IMR-90 (cell line): ENCODE results near the gene MYO1C. TPM values are rescaled to one million over a fixed set of nuclear protein-coding genes. Genes with fewer than 3 reads are reported as not detected.

Experiments used
- polyA plus RNA-seq, 3 experiments: library from polyadenylated mRNA; depleted of rRNA; stranded (reverse); fragments of >200 nt; gene quantifications; 2 replicates each; pipeline ENCODE4 v1.2.3, GENCODE V29; 2012; ENCODE audit warnings: low replicate concordance in 1 of 3
- total RNA-seq: library from RNA; depleted of rRNA; stranded (reverse); fragments of >200 nt; gene quantifications from 2 replicates; pipeline ENCODE4 v1.2.3, GENCODE V29; 2012; rRNA removed

MYO1C gene
- total and polyA plus RNA-seq, 2 of the 4 experiments (the other 2 are of a cell fraction) = 162 to 196 TPM

Other genes with a start within 250 kb of the MYO1C start
- gene BHLHA9, start 222.2 kb downstream of the MYO1C start, total RNA-seq = not detected in 2 replicates
- gene BHLHA9, start 222.2 kb downstream of the MYO1C start, polyA plus RNA-seq (2012; rRNA removed) = not detected in 2 replicates
- gene TRARG1, start 213.0 kb downstream of the MYO1C start, total RNA-seq = not detected in 2 replicates
- not detected in 2 replicates for gene TRARG1, start 213.0 kb downstream of the MYO1C start, polyA plus RNA-seq (2012; rRNA removed)
- 358 and 964 TPM in 2 replicates for gene YWHAE, start 92.5 kb downstream of the MYO1C start, total RNA-seq
- 774 and 817 TPM in 2 replicates for gene YWHAE, start 92.5 kb downstream of the MYO1C start, polyA plus RNA-seq (2012; rRNA removed)
- 100 and 123 TPM in 2 replicates for gene CRK, start 36.5 kb downstream of the MYO1C start, total RNA-seq
- 48.5 and 57.6 TPM in 2 replicates for gene CRK, start 36.5 kb downstream of the MYO1C start, polyA plus RNA-seq (2012; rRNA removed)
- gene INPP5K, start 23.9 kb upstream of the MYO1C start, total RNA-seq = 16.4 and 17.4 TPM in 2 replicates
- 14.2 and 14.9 TPM in 2 replicates for gene INPP5K, start 23.9 kb upstream of the MYO1C start, polyA plus RNA-seq (2012; rRNA removed)
- 19.2 and 25.8 TPM in 2 replicates for gene PITPNA, start 70.1 kb upstream of the MYO1C start, total RNA-seq
- 33.1 and 40.1 TPM in 2 replicates for gene PITPNA, start 70.1 kb upstream of the MYO1C start, polyA plus RNA-seq (2012; rRNA removed)
- gene SLC43A2, start 136.1 kb upstream of the MYO1C start, total RNA-seq = 3.3 and 3.8 TPM in 2 replicates
- gene SLC43A2, start 136.1 kb upstream of the MYO1C start, polyA plus RNA-seq (2012; rRNA removed) = 9.0 and 10.3 TPM in 2 replicates
- 0.18 and 0.28 TPM in 2 replicates for gene SCARF1, start 153.0 kb upstream of the MYO1C start, total RNA-seq
- 0.34 and 0.43 TPM in 2 replicates for gene SCARF1, start 153.0 kb upstream of the MYO1C start, polyA plus RNA-seq (2012; rRNA removed)
- gene RILP, start 157.2 kb upstream of the MYO1C start, total RNA-seq = 3.9 TPM in 2 replicates
- gene RILP, start 157.2 kb upstream of the MYO1C start, polyA plus RNA-seq (2012; rRNA removed) = 6.0 and 7.3 TPM in 2 replicates
- gene PRPF8, start 192.2 kb upstream of the MYO1C start, total RNA-seq = 113 and 141 TPM in 2 replicates
- 160 and 167 TPM in 2 replicates for gene PRPF8, start 192.2 kb upstream of the MYO1C start, polyA plus RNA-seq (2012; rRNA removed)
- 0.72 and 0.83 TPM in 2 replicates for gene TLCD2, start 217.7 kb upstream of the MYO1C start, total RNA-seq
- 0.67 and 1.2 TPM in 2 replicates for gene TLCD2, start 217.7 kb upstream of the MYO1C start, polyA plus RNA-seq (2012; rRNA removed)
- 3.0 and 3.9 TPM in 2 replicates for gene WDR81, start 232.0 kb upstream of the MYO1C start, total RNA-seq
- gene WDR81, start 232.0 kb upstream of the MYO1C start, polyA plus RNA-seq (2012; rRNA removed) = 8.4 and 10.4 TPM in 2 replicates